HG03354 (cell line): Measurements from ENCODE around the gene GTPBP10.

Experiments
- ATAC-seq: cut with Tn5 transposase; IDR thresholded peaks from one replicate; pipeline ENCODE4 v1.9.1; 2021; ENCODE audit warnings: mild to moderate bottlenecking; ENCODE audit not compliant: unreplicated experiment, poor library complexity, severe bottlenecking

GTPBP10 gene

DNA sequence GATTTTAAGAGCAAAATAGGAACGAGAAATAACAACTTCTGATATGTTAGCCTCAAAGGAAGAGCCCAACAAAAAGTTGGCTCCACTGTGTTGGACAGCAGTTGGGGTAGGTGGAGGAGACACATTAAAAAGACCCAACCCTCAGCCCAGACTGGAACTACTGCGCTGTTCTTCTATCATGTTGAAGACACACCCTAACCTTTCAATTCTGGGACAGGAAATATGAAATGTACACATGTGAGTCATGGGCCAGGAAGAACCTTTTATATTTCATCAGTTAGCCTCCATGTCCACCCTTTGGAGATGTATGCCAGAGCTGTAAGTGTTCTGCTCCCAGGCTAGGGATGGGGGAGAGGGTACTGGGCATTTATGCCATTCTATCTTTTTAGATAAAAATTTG is 78.9 kb downstream of the GTPBP10 start:
- no peak for ATAC-seq

DNA sequence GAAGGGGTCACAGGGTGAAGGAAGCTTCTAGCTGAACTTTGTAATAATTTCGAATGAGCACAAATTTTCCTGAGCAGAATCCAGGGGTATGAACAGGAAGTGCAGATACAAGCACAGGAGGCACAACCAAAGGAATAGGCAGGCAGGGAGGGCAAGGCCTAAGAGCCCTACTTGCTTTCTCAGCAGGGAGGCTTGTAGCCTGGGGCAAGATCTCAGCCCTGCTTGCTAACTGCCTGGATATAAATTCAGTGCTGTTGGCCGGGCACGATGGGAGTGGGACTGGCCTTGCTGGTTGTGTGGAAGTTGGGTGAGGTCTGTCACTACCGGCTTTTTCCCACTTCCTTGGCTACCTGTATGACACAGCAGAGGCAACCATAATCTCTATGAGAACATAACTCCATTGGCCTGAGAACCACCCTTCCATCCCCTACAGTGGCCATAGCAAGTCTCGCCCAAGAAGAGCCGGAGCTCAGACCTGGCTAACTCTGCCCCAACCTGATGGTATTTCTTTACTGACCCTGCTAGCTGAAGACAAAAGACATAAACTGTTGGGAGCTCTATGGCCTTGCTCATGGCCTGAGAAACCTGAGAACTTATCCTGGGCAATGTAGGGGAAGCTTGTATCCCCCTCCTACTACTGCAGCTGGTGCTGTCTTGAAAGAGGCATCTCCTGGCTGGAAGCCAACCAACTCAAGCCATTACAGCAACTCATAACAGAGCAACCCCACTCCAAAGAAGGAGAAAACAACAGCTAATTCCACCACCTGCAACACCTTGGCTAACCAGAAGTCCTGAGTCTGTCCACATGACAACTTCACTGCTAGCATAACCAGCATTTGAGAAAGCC is 84.3 kb downstream of the GTPBP10 start:
- ATAC-seq: no peak

DNA sequence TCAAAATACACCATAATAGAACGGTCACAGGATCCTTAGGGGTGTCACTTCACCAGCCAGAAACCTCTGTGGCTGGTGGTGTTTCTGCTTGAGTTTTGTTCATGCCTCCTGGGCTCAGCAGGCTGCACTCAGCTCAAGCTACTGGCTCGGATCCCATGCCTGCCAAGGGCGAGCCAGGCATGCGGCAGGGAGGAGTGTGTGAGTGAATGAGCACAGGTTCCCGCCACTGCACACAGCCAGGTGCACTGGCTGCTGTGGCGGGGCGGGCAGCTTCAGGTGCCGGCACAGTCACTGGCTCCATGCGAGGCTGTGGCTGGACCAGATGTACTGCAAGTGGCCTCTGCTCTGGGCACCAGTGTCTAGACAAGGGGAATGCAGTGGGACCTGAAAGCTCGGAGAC is 86.2 kb downstream of the GTPBP10 start:
- ATAC-seq: no peak

DNA sequence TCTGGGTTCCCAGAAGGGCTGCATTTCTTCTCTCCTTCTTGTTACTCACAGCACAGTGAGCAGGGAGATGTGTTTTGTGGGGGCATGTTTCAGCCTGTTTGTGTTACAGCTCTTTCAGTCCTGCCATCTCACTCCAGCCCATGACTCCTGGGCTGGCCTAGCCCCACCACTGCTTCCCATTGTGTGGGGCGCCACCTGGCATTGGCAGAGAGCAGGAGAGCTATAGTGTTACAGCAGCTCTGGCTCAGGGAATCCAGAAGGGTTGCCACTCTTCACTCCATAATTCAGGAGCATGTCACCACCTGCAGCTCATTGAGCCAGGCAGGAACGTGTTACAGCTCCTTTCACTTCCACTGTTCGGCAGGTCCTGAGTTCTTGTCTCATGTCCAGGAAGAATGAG is 86.7 kb downstream of the GTPBP10 start:
- ATAC-seq: no peak
